HG02759 (cell line): ENCODE results near the gene NDOR1.

Experiments
- ATAC-seq: cut with Tn5 transposase; IDR thresholded peaks from one replicate; pipeline ENCODE4 v1.9.1; 2021; ENCODE audit warnings: mild to moderate bottlenecking, moderate library complexity; ENCODE audit not compliant: unreplicated experiment

NDOR1 gene

DNA sequence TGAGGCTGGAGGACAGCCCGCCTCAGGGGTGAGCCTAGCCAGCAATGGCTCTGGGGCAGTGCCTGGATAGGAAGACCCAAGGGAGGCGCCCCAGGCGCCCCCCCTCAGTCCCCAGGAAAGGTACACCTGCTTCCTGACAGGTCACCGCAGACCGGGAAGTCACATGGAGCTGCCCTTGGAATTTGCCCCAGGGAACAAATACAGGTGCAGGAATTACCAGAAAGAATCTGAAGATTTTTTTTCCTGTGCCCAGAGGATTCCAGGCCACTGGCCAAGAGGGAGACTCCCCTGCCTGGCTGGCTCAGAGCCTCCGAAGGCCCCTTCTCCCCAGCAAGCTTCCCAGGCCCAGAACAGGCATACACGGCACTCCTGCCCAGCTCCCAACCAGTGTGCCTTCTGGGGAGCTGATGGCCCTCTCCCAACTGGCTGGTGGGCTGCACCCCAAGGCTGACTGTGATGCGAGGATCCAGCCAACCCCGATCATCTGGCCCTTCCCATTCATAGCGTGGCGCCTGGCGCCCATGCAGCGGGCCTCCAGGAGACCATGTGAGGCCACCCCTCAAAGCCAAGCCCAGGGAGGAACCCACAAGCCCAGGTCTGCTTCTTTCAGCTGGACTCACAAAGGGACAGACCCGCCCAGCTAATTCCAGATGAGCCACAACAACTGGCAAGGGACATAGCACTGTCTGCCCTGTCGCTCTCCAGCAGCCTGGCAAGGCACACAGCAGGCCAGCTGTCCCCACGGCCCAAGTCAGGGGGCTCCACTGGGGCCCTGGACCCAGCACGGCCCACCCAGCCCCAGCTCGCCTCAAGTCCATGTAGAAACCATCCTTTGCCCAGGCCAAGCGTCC lies 7.2 kb upstream of the NDOR1 start:
- ATAC-seq, result no peak

GRCh38 chr9:137198902-137199283 lies 6.6 kb upstream of the NDOR1 start:
- ATAC-seq, result no peak

DNA sequence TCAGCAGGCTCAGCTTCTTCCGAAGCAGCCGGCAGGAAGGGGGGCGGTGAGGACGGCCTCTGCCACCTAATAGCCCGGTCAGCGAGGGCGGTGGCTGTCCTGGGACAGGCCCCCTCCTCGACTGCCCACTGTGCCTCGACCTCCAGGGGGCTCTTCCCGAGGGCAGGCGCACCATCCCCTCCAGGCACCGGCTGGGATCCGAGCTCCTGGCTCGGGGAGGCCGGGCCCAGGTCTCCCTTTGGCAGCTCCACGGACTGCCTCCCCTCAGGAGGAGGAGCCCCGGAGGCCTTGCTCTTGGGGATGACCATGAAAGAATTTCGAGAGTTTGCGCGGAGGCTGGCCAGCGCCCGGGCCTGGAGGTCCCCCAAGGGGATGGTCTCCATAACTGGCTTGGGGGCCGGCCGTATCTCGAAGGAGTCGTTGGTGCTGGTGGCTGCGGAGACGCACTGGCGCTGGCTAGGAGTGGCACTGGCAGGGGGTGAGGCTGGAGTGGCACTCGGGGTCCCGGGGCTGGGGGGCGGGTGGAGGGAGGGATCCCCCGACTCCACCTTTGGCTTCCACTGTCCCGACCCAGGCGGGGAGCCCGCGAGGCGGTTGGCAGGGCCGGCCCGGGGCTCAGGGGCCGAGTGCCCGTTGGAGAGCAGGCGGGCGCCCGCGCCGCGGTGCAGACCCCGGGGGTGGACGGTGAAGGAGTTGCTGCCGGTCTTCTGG lies 5.9 kb upstream of the NDOR1 start:
- ATAC-seq, result no peak

- ATAC-seq, result peak; percentile 89
These were observed 4.9 kb upstream of the NDOR1 start, which contains the start of gene TPRN for GRCh38 chr9:137200311-137201204. Gene TPRN, minus strand, starts transcription at chr9:137200741. Its CDS starts 30 bp downstream, at chr9:137200711.

DNA sequence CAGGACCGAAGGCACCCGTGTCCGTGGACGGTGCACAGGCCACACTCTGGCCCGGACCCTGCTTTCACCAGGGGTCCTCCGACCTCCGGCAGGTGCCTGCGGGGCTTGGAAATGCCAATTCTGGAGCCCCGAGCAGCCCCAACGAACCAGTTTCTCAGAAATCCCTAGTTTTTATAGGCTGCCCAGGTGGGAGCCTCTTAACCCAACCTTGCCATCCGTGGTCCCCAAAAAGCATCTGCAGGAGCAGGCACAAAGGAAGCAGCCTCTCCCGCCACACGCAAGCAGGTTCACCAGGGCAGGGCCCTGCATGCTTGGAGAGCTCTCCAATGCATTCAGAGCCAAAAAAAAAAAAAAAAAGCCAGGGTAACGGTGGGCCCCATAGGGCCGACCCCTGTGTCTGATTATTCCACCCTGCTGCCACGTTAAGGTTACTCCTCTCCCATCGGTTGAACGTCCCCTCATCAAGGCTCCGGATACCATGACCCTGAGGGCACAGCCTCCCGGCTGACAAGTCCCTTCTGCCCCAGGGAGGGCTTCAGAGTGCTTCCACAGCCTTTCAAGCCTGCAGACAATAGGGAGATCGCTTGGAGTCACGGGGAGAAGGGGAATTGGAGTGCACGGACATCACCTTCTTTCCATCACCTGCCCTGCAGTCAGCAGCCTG lies 4.2 kb upstream of the NDOR1 start:
- ATAC-seq, result no peak

GRCh38 chr9:137202966-137203365 lies 2.5 kb upstream of the NDOR1 start:
- ATAC-seq, result no peak

GRCh38 chr9:137204731-137205125 lies 772 bp upstream of the NDOR1 start:
- ATAC-seq, result no peak

DNA sequence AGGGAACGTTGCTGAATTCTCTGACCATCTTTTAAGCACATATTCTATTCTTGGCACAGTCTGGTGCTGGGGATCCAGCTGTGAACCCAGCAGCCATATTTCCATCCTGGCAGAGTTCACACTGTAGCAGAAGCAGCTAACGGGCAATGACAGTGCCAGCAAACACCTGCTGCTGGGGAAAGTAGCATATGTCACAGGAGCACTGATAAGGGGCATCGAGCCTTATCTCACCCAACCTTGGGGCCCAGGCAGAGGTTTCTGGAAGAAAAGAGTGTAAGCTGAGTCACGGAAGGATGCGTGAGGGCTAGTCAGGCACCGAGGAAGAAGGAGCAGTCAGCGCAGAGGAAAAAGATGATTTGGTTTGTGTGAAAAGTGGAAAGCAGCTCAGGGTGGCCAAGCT lies 1.1 kb downstream of the NDOR1 start:
- no peak for ATAC-seq

DNA sequence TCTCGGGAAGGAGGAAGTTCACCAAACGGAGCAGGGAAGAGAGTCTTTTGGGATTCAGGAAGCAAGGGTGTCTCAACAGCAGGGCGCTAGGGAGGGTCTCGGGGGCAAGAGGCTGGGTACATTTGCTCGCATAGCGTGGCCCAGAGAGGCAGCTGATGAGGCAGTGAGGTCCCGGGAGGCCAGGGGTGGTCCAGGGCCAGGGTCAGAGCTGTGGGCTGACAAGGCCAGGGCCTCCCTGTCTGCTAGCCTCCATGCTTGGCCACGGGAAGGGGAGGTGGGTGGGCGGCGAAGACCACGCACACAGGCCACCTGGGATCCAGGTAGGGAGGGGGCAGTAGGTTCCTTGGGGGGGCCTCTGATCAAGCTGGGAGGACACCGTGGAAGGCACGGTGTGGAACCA lies 6.0 kb downstream of the NDOR1 start:
- ATAC-seq, result no peak

DNA sequence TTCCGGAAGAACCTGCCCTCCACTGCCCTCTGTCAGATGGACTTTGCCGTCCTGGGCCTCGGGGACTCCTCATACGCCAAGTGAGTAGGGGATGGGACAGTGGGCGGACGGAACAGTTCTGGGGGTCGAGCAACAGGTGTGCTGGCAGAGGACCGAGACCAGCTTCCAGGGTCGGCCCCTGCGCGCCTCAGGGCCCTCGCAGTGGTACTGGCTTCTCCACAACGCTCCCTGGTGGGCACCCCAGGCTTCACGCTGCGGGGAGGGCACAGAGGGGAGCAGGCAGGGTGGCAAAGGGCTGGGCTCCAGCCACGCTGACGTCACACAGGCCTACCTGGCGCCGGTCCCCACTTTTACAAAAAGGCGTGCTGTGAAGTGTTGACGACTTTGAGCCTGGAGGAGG lies 7.0 kb downstream of the NDOR1 start:
- ATAC-seq, result no peak

DNA sequence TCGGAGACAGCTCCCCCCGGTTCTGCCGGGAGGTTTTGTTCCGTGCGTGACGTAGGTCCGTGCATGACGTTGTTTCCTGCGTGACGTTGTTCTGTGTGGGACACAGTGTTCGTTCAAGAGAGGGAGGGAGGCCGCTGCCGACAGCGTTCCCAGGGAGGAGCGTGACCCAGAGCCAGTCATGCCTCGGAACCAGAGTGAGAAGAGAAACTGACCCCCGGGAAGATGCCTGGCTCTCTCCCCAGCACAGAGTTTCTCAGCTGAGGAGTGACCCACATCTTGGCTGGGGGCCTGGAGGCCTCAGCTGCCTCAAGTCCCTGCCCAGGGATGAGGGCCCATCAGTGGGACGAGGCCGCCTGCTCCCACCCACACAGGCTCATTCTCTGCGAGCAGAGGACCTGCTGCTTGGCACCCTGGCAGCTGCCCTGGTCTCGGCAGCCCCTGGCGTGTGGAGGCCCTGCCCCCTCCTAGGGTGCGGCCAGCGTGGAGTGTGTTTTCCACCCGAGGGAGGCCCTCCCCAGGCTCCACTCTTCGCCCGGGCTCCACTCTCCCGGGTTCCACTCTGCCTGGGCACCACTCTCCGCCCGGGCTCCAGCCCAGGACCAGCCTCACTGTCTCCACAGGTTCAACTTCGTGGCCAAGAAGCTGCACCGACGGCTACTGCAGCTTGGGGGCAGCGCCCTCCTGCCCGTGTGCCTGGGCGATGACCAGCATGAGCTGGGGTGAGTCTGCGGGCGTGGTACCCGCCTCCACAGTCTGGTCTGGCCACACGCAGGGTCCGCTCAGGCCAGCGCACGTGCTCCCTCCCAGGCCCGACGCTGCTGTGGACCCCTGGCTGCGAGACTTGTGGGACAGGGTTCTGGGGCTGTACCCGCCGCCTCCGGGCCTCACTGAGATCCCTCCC lies 7.9 kb downstream of the NDOR1 start:
- ATAC-seq, result no peak

- ATAC-seq, result no peak
These were observed 9.1 kb downstream of the NDOR1 start for GRCh38 chr9:137214620-137215019.

DNA sequence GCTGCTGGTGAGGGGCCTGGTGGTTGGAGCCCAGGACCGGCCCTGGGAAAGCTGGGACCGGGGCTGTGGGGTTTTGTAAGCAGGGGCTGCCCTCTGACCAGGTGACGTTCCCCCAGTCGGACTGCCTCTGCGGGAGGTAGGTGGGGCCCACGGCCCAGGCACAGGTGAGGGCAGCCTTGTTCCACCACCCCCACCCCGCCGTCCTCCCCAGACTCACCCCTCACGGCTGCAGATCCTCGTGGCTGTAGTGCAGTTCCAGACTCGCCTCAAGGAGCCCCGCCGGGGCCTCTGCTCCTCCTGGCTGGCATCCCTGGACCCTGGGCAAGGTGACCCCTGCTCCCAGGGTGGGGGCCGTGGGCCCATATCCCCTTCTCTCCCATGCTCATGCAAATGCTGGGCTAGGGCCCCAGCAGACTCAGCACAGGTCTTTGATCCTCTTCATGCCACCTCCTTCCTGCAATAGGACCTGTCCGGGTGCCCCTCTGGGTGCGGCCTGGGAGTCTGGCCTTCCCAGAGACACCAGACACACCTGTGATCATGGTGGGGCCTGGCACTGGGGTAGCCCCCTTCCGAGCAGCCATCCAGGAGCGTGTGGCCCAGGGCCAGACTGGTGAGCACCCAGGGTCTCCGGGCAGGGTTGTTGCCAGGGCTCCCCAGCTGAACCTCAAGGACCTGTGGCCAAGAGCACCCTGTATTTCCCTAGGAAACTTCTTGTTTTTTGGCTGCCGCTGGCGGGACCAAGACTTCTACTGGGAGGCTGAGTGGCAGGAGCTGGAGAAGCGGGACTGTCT lies 9.9 kb downstream of the NDOR1 start:
- no peak for ATAC-seq

DNA sequence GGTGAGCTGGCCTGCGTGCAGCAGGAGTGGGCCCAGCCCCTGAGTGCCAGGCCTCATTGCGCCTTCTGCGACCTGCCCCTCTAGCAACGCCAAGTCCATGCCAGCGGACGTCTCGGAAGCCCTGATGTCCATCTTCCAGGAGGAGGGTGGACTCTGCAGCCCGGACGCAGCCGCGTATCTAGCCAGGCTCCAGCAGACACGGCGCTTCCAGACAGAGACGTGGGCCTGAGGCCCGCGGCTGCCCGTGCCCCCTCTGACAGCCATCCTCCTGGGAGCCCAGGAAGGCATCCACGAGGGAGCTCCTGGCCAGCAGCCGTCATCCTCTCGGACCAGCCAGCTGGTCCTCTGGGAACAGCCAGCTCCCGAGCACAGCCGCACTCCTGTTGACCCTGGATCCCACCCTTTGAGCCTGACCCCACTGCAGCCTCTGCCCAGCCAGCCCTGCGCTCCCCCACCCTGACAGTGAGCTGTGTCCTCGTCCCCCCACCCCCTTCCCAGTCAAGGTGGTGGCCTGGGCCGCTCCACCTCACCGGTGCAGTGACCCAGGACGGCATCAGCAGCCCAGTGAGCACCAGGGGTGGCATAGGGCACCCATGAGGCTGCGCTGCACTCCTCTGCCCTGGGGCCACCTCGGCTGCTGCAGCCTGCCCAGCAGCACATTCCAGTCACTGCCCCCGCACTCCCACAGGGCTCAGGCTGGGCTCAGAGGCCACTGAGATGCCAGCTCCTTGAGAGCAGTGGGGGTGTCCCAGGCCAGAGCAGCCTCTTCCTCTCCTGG lies 10.9 kb downstream of the NDOR1 start:
- ATAC-seq, result no peak

GRCh38 chr9:137217276-137218211 lies 12.0 kb downstream of the NDOR1 start:
- ATAC-seq, result no peak

DNA sequence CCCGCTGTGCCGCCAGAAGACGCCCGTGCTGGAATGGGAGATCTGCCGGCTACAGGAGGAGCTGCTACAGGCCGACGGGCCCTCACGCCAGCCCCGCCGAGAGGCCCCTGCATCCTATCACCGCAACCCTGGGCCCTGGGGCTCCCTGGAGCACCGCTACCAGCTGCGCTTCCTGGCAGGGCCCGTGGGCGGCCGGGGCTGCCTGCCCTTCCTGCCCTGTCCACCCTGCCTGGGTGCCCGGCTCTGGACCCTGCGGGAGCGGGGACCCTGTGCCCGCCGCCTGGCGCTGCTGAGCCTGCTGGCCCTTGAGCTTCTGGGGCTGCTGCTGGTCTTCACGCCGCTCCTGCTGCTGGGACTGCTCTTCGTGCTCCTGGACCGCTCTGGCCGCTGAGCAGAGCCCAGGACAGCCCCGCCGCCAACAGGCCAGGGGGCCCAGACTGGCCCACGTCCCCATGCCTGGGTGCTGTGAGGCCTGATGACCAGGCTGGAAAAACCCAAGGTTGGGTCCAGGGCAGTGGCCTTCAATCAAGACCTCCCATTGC lies 12.8 kb downstream of the NDOR1 start:
- no peak for ATAC-seq

- ATAC-seq, result no peak
These were observed 13.3 kb downstream of the NDOR1 start for GRCh38 chr9:137218754-137219271.
